Putamen (tissue), 1 donor: ENCODE measurements around the gene SLF1.
"Not testable (repeated sequence)": the region's sequence is repeated elsewhere in the genome, so short reads cannot be mapped to it uniquely, and the experiment has no call there.

Source experiments
- DNase-seq: peaks from one replicate; pipeline ENCODE4 v3.0.0-alpha.2; 2016; ENCODE audit warnings: low spot score

The SLF1 gene

GRCh38 chr5:94618493-94619328, at the start of gene SLF1, which contains the start of gene KIAA0825:
Gene SLF1 (plus strand): TSS chr5:94618669. CDS start chr5:94628811, 10,142 bp downstream.
Gene KIAA0825 (minus strand): TSS chr5:94618604. CDS start chr5:94537126, 81,478 bp downstream.
- DNase-seq: peak; percentile 85

GRCh38 chr5:94571415-94571814, 47.1 kb upstream of the SLF1 start:
- no peak for DNase-seq

GRCh38 chr5:94573349-94573748, 45.1 kb upstream of the SLF1 start:
- not testable (repeated sequence) for DNase-seq

- DNase-seq: no peak
Observed at GRCh38 chr5:94575196-94575595, 43.3 kb upstream of the SLF1 start.

GRCh38 chr5:94577466-94578245, 40.8 kb upstream of the SLF1 start:
- no peak for DNase-seq

- no peak for DNase-seq
Observed at GRCh38 chr5:94595281-94595840, 23.1 kb upstream of the SLF1 start.

- no peak for DNase-seq
Observed at GRCh38 chr5:94613583-94613982, 4.9 kb upstream of the SLF1 start.

GRCh38 chr5:94614156-94614805, 4.2 kb upstream of the SLF1 start:
- no peak for DNase-seq

GRCh38 chr5:94615862-94616261, 2.6 kb upstream of the SLF1 start:
- no peak for DNase-seq

GRCh38 chr5:94618029-94618492, 408 bp upstream of the SLF1 start:
- DNase-seq: peak; percentile 53

- no peak for DNase-seq
Observed at GRCh38 chr5:94620256-94620655, 1.8 kb downstream of the SLF1 start.

- no peak for DNase-seq
Observed at GRCh38 chr5:94621763-94622162, 3.3 kb downstream of the SLF1 start.

- DNase-seq: no peak
Observed at GRCh38 chr5:94623011-94623410, 4.5 kb downstream of the SLF1 start.

GRCh38 chr5:94623877-94624276, 5.4 kb downstream of the SLF1 start:
- DNase-seq: no peak

- DNase-seq: no peak
Observed at GRCh38 chr5:94627191-94627590, 8.7 kb downstream of the SLF1 start.

- DNase-seq: no peak
Observed at GRCh38 chr5:94632024-94632423, 13.6 kb downstream of the SLF1 start.

- no peak for DNase-seq
Observed at GRCh38 chr5:94640176-94640575, 21.7 kb downstream of the SLF1 start.

- DNase-seq: no peak
Observed at GRCh38 chr5:94645053-94645452, 26.6 kb downstream of the SLF1 start.

GRCh38 chr5:94646758-94647157, 28.3 kb downstream of the SLF1 start:
- DNase-seq: no peak

GRCh38 chr5:94649874-94650273, 31.4 kb downstream of the SLF1 start:
- DNase-seq: no peak

- DNase-seq: no peak
Observed at GRCh38 chr5:94658272-94658671, 39.8 kb downstream of the SLF1 start.

- no peak for DNase-seq
Observed at GRCh38 chr5:94660506-94660905, 42.0 kb downstream of the SLF1 start.
